Tongue (tissue), 2 donors: ENCODE measurements around the gene CLDN14. TPM values are rescaled to one million over a fixed set of nuclear protein-coding genes. Genes with fewer than 3 reads are reported as not detected.

Source experiments
- DNase-seq: peaks from one replicate; pipeline ENCODE4 v3.0.0-alpha.2; 2015
- total RNA-seq: library from RNA; depleted of rRNA; stranded (reverse); fragments of >200 nt; gene quantifications from one replicate; pipeline ENCODE4 v1.2.3, GENCODE V29; 2014

CLDN14 gene
- total RNA-seq, 1 donor from 2014 or later = 3.4 TPM

DNA sequence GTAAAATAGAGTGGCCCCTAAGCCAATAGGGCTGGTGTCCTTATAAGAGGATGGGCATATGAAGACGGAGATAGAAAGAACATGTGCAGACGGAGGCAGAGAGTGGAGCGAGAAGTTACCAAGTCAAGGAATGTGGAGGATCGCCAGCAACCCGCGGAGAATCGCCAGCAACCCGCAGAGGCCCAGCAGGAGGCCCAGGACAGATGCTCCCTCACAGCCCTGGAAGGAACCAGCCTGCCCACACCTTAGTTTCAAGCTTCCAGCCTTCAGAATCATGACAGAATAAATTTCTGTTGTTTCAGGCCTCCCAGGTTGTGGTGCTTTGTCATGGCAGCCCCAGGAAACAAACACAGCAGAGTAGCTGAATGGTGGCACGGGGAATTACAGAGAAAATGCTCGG lies 9.6 kb downstream of the CLDN14 start:
- DNase-seq = no peak

DNA sequence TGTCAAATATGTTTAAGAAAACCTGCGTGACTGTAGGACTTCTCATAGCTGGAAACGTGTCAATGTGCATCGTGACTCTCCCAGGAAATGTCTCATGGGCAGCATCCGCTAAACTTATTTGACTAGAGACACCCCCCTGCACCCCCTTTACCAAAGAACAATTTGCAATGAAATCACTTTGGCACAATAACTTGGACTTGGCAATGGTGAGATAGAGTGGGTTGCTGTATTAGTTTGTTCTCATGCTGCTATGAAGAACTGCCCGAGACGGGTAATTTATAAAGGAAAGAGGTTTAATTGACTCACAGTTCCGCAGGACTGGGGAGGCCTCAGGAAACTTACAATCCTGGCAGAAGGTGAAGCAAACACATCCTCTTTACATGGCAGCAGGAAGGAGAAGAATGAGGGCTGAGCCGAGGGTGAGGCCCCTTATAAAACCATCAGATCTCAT lies 13.8 kb downstream of the CLDN14 start:
- DNase-seq = no peak

DNA sequence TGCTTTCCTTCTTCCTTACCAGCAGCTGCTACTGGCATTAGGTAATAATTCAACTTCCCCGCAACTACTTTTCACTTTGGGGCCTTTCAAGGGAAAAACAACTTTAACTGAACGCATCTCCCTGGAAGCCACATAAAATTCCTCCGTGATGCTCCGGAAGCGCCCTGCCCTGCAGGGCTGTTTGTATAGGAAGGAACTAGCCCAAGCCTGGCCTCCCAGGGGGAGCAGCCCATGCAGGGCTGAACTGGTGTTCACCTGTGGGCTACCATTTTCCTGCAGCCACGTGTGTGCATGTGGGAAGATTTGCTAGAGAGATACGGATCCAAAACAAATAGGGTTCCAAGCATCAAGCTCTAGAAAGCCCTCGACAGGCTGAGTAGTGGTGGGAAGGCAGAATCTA lies 14.4 kb downstream of the CLDN14 start:
- peak; percentile 15 for DNase-seq

DNA sequence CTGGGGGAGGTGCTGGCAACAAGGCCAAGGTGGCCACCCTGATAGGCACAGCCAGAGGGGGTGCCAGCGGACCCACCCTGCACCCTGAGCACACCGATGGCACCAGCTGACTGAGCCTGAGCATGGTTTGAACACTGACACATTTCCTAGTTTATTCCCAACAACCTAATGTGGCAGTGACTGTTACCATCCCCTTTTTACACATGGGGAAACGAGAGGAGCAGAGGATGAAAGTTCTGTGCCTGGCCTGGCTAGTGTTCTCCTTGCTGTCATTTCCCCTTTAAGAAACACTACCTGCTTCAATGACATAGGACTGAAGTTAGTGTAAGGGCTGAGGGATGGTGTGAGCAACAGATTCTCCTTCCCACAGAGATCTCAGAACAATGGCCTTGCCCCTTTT lies 15.3 kb downstream of the CLDN14 start:
- DNase-seq = no peak

DNA sequence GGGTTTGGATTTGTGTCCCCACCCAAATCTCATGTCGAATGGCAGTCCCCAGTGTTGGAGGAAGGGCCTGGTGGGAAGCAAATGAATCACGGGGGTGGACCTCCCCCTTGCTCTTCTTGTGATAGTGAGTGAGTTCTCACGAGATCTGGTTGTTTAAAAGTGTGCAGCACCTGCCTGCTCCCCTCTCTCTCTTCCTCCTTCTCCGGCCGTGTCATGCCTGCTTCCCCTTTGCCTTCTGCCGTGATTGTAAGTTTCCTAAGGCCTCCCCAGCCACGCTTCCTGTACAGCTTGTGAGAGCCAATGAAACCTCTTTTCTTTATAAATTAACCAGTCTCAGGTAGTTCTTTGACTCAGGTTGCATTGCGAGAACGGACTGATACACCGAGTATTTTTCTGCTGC lies 15.9 kb downstream of the CLDN14 start:
- no peak for DNase-seq

DNA sequence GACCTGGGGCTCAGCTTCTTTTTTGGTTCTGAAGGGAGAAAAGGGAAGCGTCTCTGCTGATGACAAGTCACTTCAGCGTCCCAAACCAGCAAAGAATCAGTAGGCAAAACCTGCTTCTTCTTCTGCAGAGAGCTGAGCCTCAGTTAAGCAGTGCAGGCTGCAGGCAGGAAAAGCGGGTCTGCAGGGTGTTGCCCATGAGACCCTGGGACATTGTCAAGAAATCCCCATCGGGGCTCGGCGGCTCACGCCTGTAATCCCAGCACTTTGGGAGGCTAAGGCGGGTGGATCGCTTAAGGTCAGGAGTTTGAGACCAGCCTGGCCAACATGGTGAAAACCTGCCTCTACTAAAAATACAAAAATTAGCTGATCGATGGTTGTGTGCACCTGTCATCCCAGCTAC lies 16.7 kb downstream of the CLDN14 start:
- no peak for DNase-seq

DNA sequence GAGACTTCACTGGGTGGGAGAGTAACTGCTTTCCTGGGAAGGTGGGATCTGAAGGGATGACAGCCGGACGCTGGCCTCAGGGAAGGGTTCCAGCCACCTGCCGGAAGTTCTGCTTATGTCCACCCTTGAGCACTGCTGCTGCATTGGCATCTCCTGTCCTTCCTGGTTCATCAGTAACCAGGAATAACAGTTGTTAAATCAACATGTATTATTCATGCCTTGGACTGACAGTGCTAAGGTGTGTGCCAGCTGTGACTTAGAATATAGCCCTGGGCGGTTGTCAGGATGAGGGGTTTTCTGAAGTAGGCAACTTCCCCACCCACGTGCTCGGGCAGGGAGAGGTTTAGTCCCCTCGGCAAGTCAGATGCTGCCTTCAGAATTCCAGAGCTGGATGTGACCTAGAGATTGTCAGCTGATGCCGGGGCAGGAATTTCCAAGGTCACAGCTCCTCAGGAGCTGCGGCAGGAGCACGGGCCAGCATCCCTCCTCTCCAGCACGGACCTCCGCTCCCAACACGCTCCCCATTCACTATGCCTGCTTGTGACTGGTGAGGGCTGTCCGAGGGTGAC lies 17.9 kb downstream of the CLDN14 start:
- peak; percentile 27 for DNase-seq

DNA sequence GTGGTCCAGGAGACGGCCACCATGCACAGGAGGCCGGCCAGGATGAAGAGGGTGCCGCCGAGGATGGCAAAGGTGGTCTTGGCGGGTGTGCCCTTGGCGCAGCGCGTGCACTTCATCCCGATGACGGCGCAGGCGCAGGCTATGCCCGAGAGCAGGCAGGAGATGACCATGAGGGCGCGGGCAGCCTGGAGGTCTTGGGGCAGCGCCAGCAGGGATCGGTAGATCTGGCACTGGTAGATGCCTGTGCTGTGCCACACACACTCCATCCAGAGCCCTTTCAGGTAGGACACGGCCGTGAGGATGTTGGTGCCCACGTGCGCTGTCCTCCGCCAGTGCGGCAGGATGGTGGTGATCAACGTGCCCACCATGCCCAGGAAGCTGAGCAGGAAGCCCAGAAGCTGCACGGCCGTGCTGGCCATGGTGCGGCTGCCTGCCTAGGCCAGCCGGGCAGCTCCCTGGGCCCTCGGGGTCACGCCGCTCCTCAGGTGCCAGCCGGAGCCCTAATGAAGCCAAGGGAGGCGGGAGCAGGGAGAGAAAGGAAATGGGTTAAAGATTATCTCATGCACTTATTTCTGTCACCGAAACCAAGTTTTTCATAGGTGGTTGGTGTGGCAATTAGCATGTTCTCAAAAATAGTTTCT lies 18.5 kb downstream of the CLDN14 start:
- DNase-seq = no peak

DNA sequence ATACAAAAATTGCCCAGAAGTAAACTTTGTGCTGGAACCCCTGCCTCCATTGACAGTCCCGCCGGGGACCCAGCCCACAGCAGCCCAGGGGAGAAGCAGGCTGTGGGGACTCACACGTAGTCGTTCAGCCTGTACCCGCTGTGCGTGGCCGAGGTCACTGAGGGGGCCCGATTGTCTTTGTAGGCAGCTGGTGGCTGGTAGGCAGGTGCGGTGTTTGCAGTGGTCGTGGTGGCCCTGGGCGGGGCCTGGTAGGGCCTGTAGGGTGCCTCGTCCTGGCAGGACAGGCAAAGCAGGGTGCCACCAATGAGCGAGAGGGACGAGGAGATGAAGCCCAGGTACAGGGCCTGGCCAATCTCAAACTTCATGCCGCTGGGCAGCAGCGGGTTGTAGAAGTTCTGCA lies 19.1 kb downstream of the CLDN14 start:
- no peak for DNase-seq

DNA sequence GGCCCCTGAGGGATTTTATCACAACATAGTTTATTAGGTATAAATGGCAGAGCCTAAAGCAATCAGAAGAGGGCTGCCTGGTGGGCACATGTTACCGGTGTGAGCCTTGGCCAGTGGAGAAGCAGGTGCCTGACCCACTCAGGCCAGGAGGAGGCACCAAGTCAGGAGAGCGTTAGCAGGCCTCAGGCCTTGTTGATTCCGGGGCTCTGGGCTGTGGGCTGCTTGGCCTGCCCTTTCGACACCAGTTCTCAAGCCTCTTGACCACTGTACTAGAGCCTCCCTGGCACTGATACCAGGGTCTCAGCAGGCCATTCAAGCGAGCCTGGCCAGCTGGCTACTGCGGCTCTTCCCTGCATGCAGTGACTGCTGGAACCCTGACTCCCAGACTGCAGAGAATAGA lies 20.8 kb downstream of the CLDN14 start:
- DNase-seq = no peak

DNA sequence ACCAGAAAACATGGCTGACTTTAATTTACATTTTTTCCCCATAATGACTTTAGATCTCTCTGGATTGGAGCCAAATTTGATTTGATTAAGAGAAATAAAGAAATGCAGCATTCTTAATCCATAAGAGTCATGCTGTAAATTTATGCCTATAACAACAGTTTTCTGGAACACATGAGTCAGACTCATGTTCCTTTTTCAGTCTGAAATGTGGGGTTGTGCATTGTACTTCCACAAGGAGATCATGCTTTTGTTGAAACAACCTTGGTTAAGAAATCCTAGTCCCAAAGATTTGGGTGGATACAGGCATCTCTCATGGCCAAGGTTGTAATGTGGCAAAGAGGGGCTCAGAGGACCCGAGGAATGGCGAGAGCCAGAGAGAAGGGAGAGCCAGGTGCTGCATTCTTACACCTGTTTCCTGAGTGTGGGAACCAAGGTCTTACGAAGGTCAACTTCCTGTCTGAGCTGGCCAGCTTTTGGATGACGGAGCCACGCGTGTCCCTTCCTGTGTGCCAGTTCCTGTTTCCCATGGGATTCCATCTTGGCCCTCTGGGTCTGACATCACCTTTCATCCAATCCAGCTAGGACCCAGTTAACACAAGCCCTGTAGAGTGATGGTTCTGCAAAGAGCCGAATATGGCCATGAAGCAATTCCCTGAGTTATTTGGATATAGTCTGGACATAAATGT lies 23.1 kb downstream of the CLDN14 start:
- no peak for DNase-seq

DNA sequence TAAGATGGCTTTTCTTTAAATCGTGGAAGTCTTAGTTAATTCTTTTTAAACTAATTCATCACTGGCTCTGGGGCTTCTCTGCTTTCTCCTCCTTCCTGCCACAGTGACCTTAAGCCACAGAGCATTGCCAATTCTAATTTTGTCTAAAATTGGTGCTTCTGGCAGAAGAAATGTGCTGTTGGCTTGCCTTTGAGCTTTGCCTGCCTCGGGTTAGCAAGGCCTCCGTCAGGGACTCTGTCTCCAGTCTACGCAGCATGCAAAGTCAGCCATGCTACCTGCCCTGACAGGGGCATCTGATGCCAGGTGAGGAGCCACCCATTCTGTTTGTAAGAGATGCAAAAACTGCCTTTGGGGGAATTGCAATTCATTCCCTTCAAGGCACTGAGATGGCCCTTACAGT lies 25.2 kb downstream of the CLDN14 start:
- DNase-seq = no peak

DNA sequence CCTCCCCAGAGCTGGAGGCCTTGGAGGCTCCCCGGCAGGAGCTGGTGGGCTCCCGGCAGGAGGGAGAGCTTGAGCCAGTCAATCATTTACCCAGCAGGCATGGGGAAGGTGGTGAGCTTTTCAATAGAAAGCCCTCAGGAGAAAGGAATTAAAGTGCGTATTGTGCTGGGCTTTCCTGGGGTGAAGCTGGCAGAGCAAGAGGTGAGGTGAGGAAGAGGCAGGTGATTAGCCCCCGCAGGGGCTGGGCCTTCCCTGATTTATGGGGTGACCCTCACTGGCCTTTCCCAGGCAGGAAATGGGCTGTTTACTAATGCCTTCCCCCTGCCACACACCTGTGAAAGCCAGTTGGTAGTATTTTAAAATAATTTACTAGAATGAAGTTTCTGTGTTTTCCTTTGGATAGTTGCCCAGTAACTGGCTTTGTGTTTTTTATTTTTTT lies 25.8 kb downstream of the CLDN14 start:
- no peak for DNase-seq

DNA sequence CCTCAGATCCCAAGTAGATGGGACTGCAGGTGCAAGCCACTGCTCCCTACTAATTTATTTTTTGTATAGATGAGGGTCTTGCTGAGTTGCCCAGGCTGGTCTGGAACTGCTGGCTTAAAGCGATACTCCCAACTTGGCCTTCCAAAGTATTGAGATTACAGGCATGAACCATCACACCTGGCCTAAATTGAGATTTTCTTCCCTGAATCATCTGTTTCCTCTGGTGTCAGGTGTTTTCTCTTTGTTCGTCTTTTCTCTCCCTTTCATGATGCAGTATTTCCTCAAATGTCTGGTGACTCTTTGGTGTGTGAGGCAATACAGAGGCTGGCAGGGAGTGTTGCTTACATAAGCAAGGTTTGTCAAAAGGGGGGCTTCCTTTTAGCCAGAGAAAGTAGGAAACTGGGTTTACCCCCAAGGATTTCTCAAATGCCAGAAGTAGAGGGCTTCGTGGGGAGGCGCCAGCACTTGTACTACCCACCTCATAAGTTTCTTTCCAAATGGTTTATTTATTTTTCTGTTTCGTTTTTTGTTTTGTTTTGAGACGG lies 27.6 kb downstream of the CLDN14 start:
- DNase-seq = no peak

DNA sequence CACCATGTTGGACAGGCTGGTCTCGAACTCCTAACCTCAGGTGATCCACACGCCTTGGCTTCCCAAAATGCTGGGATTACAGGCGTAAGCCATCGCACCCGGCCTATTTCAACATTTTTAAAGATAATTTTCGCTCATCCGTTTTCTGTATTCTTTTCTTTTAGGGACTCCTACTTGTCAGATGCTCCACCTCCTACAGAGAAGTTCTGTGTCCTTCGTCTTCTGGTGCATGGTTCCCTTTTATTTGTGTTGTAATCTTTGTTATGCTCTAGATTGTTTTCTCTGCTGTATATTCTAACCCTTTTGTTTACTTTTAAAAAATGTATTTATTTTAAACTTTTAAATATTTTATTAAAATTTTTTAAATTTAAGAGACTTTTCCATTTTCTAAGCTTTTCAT lies 28.4 kb downstream of the CLDN14 start:
- no peak for DNase-seq

DNA sequence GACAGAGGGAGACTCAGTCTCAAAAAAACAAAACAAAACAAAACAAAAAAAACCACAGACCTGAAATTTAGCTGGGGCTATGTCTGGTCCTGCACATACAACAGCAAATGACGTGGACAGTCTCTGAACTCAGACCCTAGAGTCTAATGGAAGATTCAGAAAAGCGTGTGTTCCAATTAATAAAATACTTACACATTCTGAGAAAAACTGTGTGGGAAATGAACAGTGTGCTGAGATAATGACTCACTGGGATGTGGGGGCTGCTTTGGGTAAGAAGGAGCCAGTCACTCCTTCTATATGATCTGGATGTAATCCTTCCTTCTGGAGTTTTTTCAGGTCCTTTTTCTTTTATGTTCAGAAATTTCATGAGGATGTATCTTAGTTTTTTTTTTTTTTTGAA lies 29.4 kb downstream of the CLDN14 start:
- DNase-seq = no peak

DNA sequence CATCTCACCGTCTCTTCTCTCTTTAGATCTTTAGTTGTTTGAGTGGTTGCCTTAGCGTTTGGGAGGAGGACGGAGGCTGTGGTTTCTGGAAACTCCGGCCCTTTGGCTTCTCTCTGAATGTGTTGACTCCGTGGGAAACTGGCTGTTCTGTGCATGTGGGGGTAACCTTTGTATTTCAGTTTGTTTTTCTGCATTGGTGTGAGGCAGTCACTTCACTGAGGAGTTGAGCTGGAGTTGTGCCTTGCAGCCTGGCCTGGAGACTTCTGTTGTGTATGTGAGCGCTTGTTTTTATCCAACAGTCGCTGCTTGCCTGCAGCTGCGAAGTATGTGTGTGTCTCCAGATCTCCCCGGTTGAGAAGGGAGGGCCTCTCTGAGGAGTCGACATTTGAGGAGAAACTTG lies 33.6 kb downstream of the CLDN14 start:
- no peak for DNase-seq

DNA sequence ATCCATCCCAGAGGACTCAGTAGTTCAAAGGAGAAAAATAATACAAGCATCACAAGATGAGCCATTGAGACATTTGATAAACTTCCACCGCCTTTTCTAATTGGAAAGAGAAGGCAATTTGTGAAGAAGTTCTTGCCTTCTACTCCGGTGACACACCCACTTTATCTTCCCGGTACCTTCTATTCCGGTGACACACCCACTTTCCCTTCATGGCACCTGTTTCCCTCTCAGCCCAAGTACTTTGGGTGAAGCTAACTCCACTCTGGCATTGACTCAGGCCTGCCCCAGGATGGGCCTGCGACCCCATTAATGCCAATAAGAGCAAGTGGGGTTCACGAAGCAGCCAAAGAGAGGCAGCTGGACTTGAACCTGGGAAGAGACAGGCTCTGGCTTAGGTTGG lies 38.2 kb downstream of the CLDN14 start:
- no peak for DNase-seq

DNA sequence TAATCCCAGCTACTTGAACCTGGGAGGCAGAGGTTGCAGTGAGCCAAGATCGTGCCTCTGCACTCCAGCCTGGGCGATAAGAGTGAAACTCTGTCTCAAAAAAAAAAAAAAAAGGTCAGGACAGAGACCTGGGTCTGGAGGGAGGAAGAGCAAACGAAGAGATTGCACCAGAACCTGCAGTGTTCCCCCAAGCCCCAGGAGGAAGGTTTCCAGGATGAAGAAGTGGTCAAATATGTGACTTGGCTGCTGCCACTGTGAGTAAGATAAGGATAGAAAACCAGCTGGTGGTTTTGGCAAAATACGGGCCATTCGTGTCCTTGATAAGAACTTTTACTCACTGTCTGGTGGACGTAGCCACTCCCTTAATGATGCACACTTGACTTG lies 42.2 kb downstream of the CLDN14 start:
- no peak for DNase-seq

DNA sequence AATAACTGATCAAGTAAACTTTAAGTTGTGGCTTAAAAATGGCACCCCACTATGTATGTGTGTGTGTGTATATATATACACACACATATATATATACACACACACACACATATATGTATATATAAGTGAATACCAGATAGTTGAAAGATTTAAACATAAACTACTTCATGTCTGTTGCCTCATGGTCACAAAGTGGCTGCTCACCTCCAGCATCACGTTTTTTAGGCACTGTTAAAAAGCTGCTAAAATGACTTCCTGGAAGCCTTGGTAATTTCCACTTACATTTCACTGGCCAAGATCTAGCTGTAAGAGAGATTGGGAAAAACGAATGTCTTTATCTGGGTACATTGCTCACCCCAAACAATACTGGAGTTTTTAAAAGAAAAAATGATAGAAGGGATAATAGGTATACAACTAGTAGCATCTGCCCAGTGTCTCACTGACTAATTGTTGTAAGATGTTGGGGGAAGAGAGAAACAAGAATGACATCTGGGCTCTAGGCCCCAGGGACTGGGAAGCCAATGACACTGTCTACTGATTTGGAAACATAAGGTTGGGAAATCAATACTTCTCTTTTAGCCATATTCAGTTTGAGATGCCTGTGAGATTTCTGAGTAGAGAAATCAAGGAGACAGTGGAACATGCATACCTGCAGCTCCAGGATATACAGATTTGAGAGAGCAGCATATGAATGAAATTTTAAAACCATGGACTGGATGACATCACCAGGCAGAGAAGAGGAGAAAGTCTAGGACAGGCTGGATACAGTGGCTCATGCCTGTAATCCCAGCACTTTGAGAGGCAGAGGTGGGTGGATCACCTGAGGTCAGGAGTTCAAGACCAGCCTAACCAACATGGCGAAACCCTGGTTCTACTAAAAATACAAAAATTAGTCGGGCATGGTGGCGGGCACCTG lies 42.8 kb downstream of the CLDN14 start:
- no peak for DNase-seq

DNA sequence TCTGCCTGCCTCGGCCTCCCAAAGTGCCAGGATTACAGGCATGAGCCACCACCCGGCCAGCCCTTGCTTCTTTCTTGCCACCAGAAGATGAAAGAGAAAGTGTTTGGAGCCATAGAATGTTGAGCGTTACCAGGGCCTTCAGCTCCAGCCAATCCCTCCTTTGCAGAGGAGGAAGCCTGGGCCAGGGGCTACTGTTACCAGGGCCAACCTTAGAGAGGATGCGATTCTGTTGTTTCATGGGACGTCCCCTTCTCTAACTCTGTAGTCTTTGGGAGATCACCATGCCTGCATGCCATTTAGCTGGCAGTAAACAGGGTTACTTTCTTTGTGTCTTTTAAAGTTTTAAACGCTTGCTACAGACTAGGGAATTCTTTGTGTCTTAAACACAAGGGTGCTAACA lies 45.8 kb downstream of the CLDN14 start:
- no peak for DNase-seq

DNA sequence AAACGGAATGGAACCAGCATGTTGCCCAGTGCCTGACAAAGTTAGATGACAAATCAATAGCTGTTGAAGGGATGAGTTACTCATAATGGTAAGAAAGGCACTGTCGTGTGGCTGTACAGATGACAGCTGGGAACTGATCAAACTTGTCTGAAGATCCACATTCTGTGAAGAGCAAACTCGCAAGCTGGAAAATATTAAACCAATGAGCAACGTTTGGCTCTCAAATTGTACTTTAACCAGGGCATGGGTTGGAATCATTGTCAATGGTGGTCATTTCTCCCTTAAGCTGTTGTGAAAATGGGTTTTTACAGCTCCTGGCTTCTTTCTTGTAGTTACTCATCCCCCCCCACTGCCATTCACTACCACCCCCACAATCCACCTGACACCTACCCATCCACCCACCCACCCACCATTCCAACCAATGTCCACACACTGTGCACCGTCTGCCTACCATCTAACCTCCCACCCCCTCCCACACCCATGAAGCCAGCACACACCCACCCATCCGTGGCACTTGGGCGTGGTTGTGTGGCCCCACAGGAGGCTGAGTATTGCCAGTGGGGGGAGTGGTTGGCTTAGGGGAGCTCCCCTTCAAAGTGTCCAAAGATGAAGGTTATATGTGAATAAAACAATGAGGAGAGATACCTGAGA lies 46.7 kb downstream of the CLDN14 start:
- no peak for DNase-seq
